Measurements from ENCODE around the gene PIGU.

The PIGU gene

GRCh38 chr20:34549291-34549928, 127.5 kb downstream of the PIGU start:
- DNase-seq = no peak

GRCh38 chr20:34547844-34548613, 128.9 kb downstream of the PIGU start:
- no peak for DNase-seq

- no peak for DNase-seq
Measured at GRCh38 chr20:34546751-34547181, 130.1 kb downstream of the PIGU start.

- peak; percentile 19 for DNase-seq
Measured at GRCh38 chr20:34544109-34544796, 132.6 kb downstream of the PIGU start.

GRCh38 chr20:34543463-34544056, 133.3 kb downstream of the PIGU start:
- DNase-seq = no peak

GRCh38 chr20:34542439-34542838, 134.5 kb downstream of the PIGU start:
- DNase-seq = no peak

GRCh38 chr20:34541917-34542316, 135.0 kb downstream of the PIGU start:
- DNase-seq = no peak

GRCh38 chr20:34541264-34541901, 135.5 kb downstream of the PIGU start:
- peak; percentile 30 for DNase-seq

- no peak for DNase-seq
Measured at GRCh38 chr20:34540596-34541263, 136.2 kb downstream of the PIGU start.

- DNase-seq = no peak
Measured at GRCh38 chr20:34539756-34540155, 137.1 kb downstream of the PIGU start.

GRCh38 chr20:34538671-34539123, 138.2 kb downstream of the PIGU start:
- peak; percentile 71 for DNase-seq

GRCh38 chr20:34537651-34538050, 139.2 kb downstream of the PIGU start:
- DNase-seq = no peak

- peak; percentile 44 for DNase-seq
Measured at GRCh38 chr20:34536798-34537394, 140.0 kb downstream of the PIGU start.

GRCh38 chr20:34535857-34536256, 141.0 kb downstream of the PIGU start:
- no peak for DNase-seq

- DNase-seq = no peak
Measured at GRCh38 chr20:34535301-34535840, 141.5 kb downstream of the PIGU start.

GRCh38 chr20:34534391-34535165, 142.3 kb downstream of the PIGU start:
- no peak for DNase-seq

GRCh38 chr20:34532756-34533155, 144.1 kb downstream of the PIGU start:
- DNase-seq = no peak

- no peak for DNase-seq
Measured at GRCh38 chr20:34532320-34532719, 144.6 kb downstream of the PIGU start.

- no peak for DNase-seq
Measured at GRCh38 chr20:34531608-34532265, 145.2 kb downstream of the PIGU start.

- DNase-seq = no peak
Measured at GRCh38 chr20:34530342-34530741, 146.6 kb downstream of the PIGU start.
